K562 (cell line): ENCODE results near the gene PHOSPHO1. TPM values are rescaled to one million over a fixed set of nuclear protein-coding genes. Genes with fewer than 3 reads are reported as not detected.

ENCODE experiments used
- ATAC-seq: fragments of 200-7000 bp; cut with Tn5 transposase; 3 replicates; pipeline ENCODE4 v1.9.1; 2020; ENCODE audit warnings: moderate library complexity
- BruUV-seq: library from RNA; stranded (reverse); fragments of 400-500 nt; replicated peaks from 2 replicates; lab custom pipeline; 2021; lab: Mats Ljungman, UMichigan
- CTCF ChIA-PET: fragments of 300-600 bp; formaldehyde crosslinking; extraction: SDS; loops from one replicate; lab custom pipeline; 2021; ENCODE audit warnings: low intra/inter-chr PET ratio; lab: Yijun Ruan, JAX
- POLR2A ChIA-PET: fragments of 300-600, 350-650 bp; sonication (Branson Sonifier 250); formaldehyde crosslinking; extraction: SDS; loops from one replicate; lab custom pipeline; 2021; ENCODE audit warnings: antibody characterized with exemption, inconsistent platforms; lab: Yijun Ruan, JAX
- DNase-seq, 4 experiments: peaks; one replicate each; pipeline versions ENCODE4 v3.0.0 to v3.0.0-alpha.2; 2011 to 2018; ENCODE audit warnings: low spot score in 3 of 4, mixed read lengths in 3 of 4; ENCODE audit errors: extremely low read depth in 1 of 4
- FAIRE-seq: peaks from 2 replicates; lab custom pipeline; 2011; peaks lifted over from hg19 to GRCh38; lab: Jason Lieb, UNC
- H2AFZ ChIP-seq: 2 replicates; pipeline ENCODE4 v1.6.0; 2011; ENCODE audit warnings: low read depth, low read length, control low read depth, inconsistent platforms
- H3K27ac ChIP-seq: fragments of 200-600 bp; 3 replicates; pipeline ENCODE4 v1.8.0; 2011; ENCODE audit warnings: low read depth, mild to moderate bottlenecking, control low read depth, inconsistent platforms, low read length, moderate library complexity, mixed read lengths; ENCODE audit errors: extremely low read depth
- H3K27me3 ChIP-seq, 2 experiments: fragments of 300-600 bp in 1 of 2; 2 replicates in 1 of 2; 3 replicates in 1 of 2; pipeline versions ENCODE4 v1.6.0 to v1.8.0; 2011; ENCODE audit warnings: inconsistent platforms in 2 of 2, low read length in 2 of 2, mild to moderate bottlenecking in 1 of 2, mixed read lengths in 1 of 2, moderate library complexity in 1 of 2; ENCODE audit not compliant: control insufficient read depth in 2 of 2, insufficient read depth in 2 of 2
- H3K36me3 ChIP-seq: fragments of 300-600 bp; 3 replicates; pipeline ENCODE4 v1.8.0; 2011; ENCODE audit warnings: mild to moderate bottlenecking, low read length, inconsistent platforms; ENCODE audit not compliant: control insufficient read depth, insufficient read depth
- H3K4me1 ChIP-seq, 2 experiments: fragments of 200-600 bp in 1 of 2; replicated peaks in 1 of 2; 2 replicates in 1 of 2; 3 replicates in 1 of 2; pipeline versions ENCODE4 v1.5.1 to v1.8.0; 2011; ENCODE audit warnings: inconsistent platforms in 2 of 2, low read length in 2 of 2, mild to moderate bottlenecking in 1 of 2, mixed read lengths in 1 of 2, moderate library complexity in 1 of 2; ENCODE audit not compliant: control insufficient read depth in 2 of 2, insufficient read depth in 2 of 2
- H3K4me2 ChIP-seq: 2 replicates; pipeline ENCODE4 v1.6.1; 2011; ENCODE audit warnings: low read length, control low read depth, inconsistent platforms, mixed read lengths; ENCODE audit not compliant: insufficient read depth
- H3K4me3 ChIP-seq: fragments of 200-600 bp; sonication (generic), shearing (Covaris generic); 2 replicates; pipeline ENCODE4 v1.5.1; 2016; ENCODE audit warnings: control low read depth, inconsistent platforms
- H3K79me2 ChIP-seq: fragments of 200-600 bp; 3 replicates; pipeline ENCODE4 v1.8.0; 2011; ENCODE audit warnings: low read length, inconsistent platforms; ENCODE audit not compliant: control insufficient read depth, insufficient read depth
- H3K9ac ChIP-seq, 2 experiments: 2 replicates each; pipeline versions ENCODE4 v1.6.0 to v1.6.1; 2011; ENCODE audit warnings: low read depth in 2 of 2, low read length in 2 of 2, control low read depth in 1 of 2, inconsistent platforms in 1 of 2, mild to moderate bottlenecking in 1 of 2, mixed read lengths in 1 of 2; ENCODE audit not compliant: insufficient read depth in 1 of 2
- H3K9me1 ChIP-seq: one replicate; pipeline ENCODE4 v1.6.0; 2011; ENCODE audit warnings: inconsistent platforms, mild to moderate bottlenecking, low read length, moderate library complexity; ENCODE audit not compliant: control insufficient read depth, insufficient read depth
- H3K9me3 ChIP-seq: replicated peaks from 2 replicates; pipeline ENCODE4 v1.5.1; 2011; ENCODE audit warnings: low read depth, low read length, inconsistent platforms; ENCODE audit not compliant: control insufficient read depth, insufficient read depth
- H4K20me1 ChIP-seq: replicated peaks from 2 replicates; pipeline ENCODE4 v1.6.1; 2011; ENCODE audit warnings: low read length, inconsistent platforms, mixed read lengths; ENCODE audit not compliant: control insufficient read depth, insufficient read depth
- ADNP ChIP-seq: fragments of 200-800 bp; sonication (Bioruptor generic); IDR thresholded peaks from 2 replicates; pipeline ENCODE4 v1.6.1; 2016; ENCODE audit warnings: missing genetic modification characterization, missing compliant biosample characterization
- BRD4 ChIP-seq: fragments of 200-600 bp; sonication (generic); IDR thresholded peaks from 2 replicates; pipeline ENCODE4 v1.6.1; 2017; ENCODE audit warnings: inconsistent platforms
- BRF2 ChIP-seq: IDR thresholded peaks from 3 replicates; pipeline ENCODE4 v1.6.1; 2011; ENCODE audit warnings: borderline replicate concordance, mild to moderate bottlenecking; ENCODE audit not compliant: insufficient read length, insufficient read depth
- CBX1 ChIP-seq: sonication (generic); IDR thresholded peaks from 2 replicates; pipeline ENCODE4 v1.6.1; 2016; ENCODE audit warnings: antibody characterized with exemption, low read depth, mild to moderate bottlenecking
- CXXC5 ChIP-seq: fragments of 250-450 bp; sonication (Bioruptor Pico); IDR thresholded peaks from 2 replicates; pipeline ENCODE4 v1.8.0; 2022; ENCODE audit warnings: inconsistent platforms, mild to moderate bottlenecking, moderate library complexity
- L3MBTL2 ChIP-seq: fragments of 450-650 bp; IDR thresholded peaks from 2 replicates; pipeline ENCODE4 v1.6.1; 2016; ENCODE audit warnings: mild to moderate bottlenecking, moderate library complexity
- LCOR ChIP-seq: sonication (generic); formaldehyde crosslinking; IDR thresholded peaks from 2 replicates; pipeline ENCODE4 v1.8.0; 2022; ENCODE audit warnings: mild to moderate bottlenecking, missing genetic modification reagents
- LEF1 ChIP-seq: fragments of 450-650 bp; IDR thresholded peaks from 2 replicates; pipeline ENCODE4 v1.6.1; 2016; ENCODE audit warnings: mild to moderate bottlenecking
- RBM14 ChIP-seq: fragments of 200-400 bp; formaldehyde crosslinking; IDR thresholded peaks from 2 replicates; pipeline ENCODE4 v1.6.1; 2018; ENCODE audit warnings: low read depth, mild to moderate bottlenecking, low read length, moderate library complexity, borderline replicate concordance; ENCODE audit not compliant: insufficient read depth
- U2AF1 ChIP-seq: fragments of 200-400 bp; formaldehyde crosslinking; optimal IDR thresholded peaks from 2 replicates; pipeline ENCODE3; 2017; ENCODE audit warnings: mild to moderate bottlenecking, low read depth, low read length, moderate library complexity
- UBTF ChIP-seq, 2 experiments: IDR thresholded peaks; 2 replicates each; pipeline ENCODE4 v1.6.1; 2012; ENCODE audit warnings: improper control_type of control experiment in 2 of 2, low read depth in 2 of 2, low read length in 2 of 2, borderline replicate concordance in 1 of 2
- ZBTB26 ChIP-seq: fragments of 450-650 bp; formaldehyde crosslinking; IDR thresholded peaks from 2 replicates; pipeline ENCODE4 v1.4.0; 2022; ENCODE audit warnings: missing genetic modification characterization
- ZBTB7A ChIP-seq: IDR thresholded peaks from 2 replicates; pipeline ENCODE4 v1.6.1; 2011; ENCODE audit warnings: low read depth, mild to moderate bottlenecking, low read length, moderate library complexity, borderline replicate concordance; ENCODE audit not compliant: control insufficient read depth
- ZNF398 ChIP-seq: fragments of 250-450 bp; sonication (Bioruptor Pico); IDR thresholded peaks from 2 replicates; pipeline ENCODE4 v1.8.0; 2021; ENCODE audit warnings: moderate library complexity, mild to moderate bottlenecking, inconsistent platforms
- ZNF695 ChIP-seq: fragments of 450-650 bp; formaldehyde crosslinking; IDR thresholded peaks from 2 replicates; pipeline ENCODE4 v1.4.0; 2020; ENCODE audit warnings: mild to moderate bottlenecking, moderate library complexity
- WGBS: fragments of 100-300 bp; shearing (Covaris generic); methylation state at CpG from one replicate; pipeline ENCODE4 v1.1.6; 2016; ENCODE audit warnings: low coverage, mixed read lengths; ENCODE audit not compliant: insufficient coverage; ENCODE audit errors: missing lambda C conversion rate; 5-methylcytosine and 5-hydroxymethylcytosine counted together
- in situ Hi-C: fragments of 300-500 bp; cut with MboI; formaldehyde crosslinking; loops from 4 replicates; pipeline ENCODE4 v1.15.0; 2018; ENCODE audit warnings: inconsistent platforms, mixed read lengths
- intact Hi-C: fragments of 100-400 bp; cut with micrococcal nuclease; formaldehyde crosslinking; loops from 2 replicates; pipeline ENCODE4 v1.14.2; 2022
- polyA plus RNA-seq, 8 experiments: library from polyadenylated mRNA; depleted of rRNA in 4 of 8; stranded (reverse) in 5 of 8; unstranded in 3 of 8; fragments of >200 nt; fragmentation: Nextera tagmentation in 2 of 8; fragmentation: Illumina TruSeq in 1 of 8; extraction: Ambion mirVana in 2 of 8; extraction: Trizol in 1 of 8; gene quantifications; 2 replicates each; pipeline versions ENCODE4 v1.2.1 to v1.2.3, GENCODE V29; 2011 to 2014; ENCODE audit warnings: inconsistent platforms in 1 of 8, missing spikeins in 1 of 8
- total RNA-seq, 7 experiments: library from RNA; depleted of rRNA in 6 of 7; stranded (reverse); fragments of >200 nt in 6 of 7; fragmentation: Illumina TruSeq in 2 of 7; extraction: Trizol in 2 of 7; gene quantifications; 2 replicates each; pipeline versions ENCODE4 v1.2.1 to v1.2.3, GENCODE V29; 2011 to 2021; ENCODE audit warnings: low replicate concordance in 1 of 7

PHOSPHO1 gene
- total and polyA plus RNA-seq, 9 of the 15 experiments (the other 6 are each of a cell fraction or from before 2014, with no cell fraction given) = 0.06 to 0.07 TPM; not detected in 7

- Histone ChIP-seq H3K79me2 (no peaks in the 10 kb centered on the region), H3K9me3 (peaks cover 2% of the 10 kb centered on the region; the same call in 1 of the 2 replicates), H3K9ac (no peak overlapping the region), H2AFZ (no peak overlapping the region), H3K4me2 (no peak overlapping the region), H3K4me1 (no peaks in the 10 kb centered on the region; a peak in 1 of 5 replicates), H4K20me1 (no peaks in the 10 kb centered on the region), H3K27me3 (no peaks in the 10 kb centered on the region), H3K36me3 (no peaks in the 10 kb centered on the region), H3K27ac (no peak overlapping the region), H3K9me1 (no peaks in the 10 kb centered on the region), H3K4me3 (no peak overlapping the region)
- in situ Hi-C loops = no loop called here
- POLR2A ChIA-PET = interaction anchor here (2.1 kb wide), 1 partner anchor 11 kb away, joined by 8 read pairs; no protein-coding TSS in a partner anchor
- intact Hi-C loops = loop anchor here (2.0 to 5.0 kb wide), 3 partner anchors 46 to 216 kb away; no protein-coding TSS in a partner anchor
- DNase-seq = no peak
- no peak for TF ChIP-seq RBM14
- TF ChIP-seq ZNF695 (CRISPR knock-in tag) = no peak
- TF ChIP-seq U2AF1 = no peak
- TF ChIP-seq BRD4 = no peak
- no peak for TF ChIP-seq LCOR
- TF ChIP-seq LEF1 = no peak
- TF ChIP-seq BRF2 = no peak
- TF ChIP-seq ADNP = no peak
- no peak for TF ChIP-seq ZBTB7A
- no peak for TF ChIP-seq CXXC5 (CRISPR knock-in tag)
- TF ChIP-seq UBTF (IDR thresholded peaks at IDR 0.05; ENCODE audit: borderline replicate concordance in 1 of 2, low read depth in 2 of 2, low read length in 2 of 2) = no peak
- no peak for TF ChIP-seq ZBTB26 (CRISPR knock-in tag)
- TF ChIP-seq L3MBTL2 = no peak
- TF ChIP-seq ZNF398 = no peak
- no peak for TF ChIP-seq CBX1
- FAIRE-seq = no peak
- no peak for ATAC-seq
- no TSS peak for BruUV-seq
- CTCF ChIA-PET = interaction anchor here (1.2 to 1.6 kb wide), 3 partner anchors 45 to 110 kb away, joined by 5 to 7 read pairs (median 6); no protein-coding TSS in a partner anchor
- WGBS = 23% methylated on average over 6 of the region's 6 CpGs
These were observed 49.5 kb downstream of the PHOSPHO1 start for GRCh38 chr17:49180998-49181635.
